Thyroid gland (tissue), 4 donors: ENCODE results near the gene GRB10. TPM values are rescaled to one million over a fixed set of nuclear protein-coding genes. Genes with fewer than 3 reads are reported as not detected.
A peak's percentile ranks its signal among the peaks of the same experiment; 100 is the strongest.

Experiments
- DNase-seq, 2 donors: peaks; one replicate each; pipeline ENCODE4 v3.0.0-alpha.2; 2019
- H3K27ac ChIP-seq, 3 donors: fragments of 200-600 bp; sonication (generic); 1 replicate in 2 of 3; 2 replicates in 1 of 3; pipeline ENCODE4 v1.5.1; 2016 to 2019; ENCODE audit warnings: mild to moderate bottlenecking in 1 of 3, moderate library complexity in 1 of 3
- H3K27me3 ChIP-seq: fragments of 200-600 bp; sonication (generic); one replicate; pipeline ENCODE4 v1.5.1; 2019
- H3K36me3 ChIP-seq, 2 donors: fragments of 200-600 bp; sonication (generic); one replicate each; pipeline ENCODE4 v1.5.1; 2016 to 2019
- H3K4me1 ChIP-seq, 2 donors: fragments of 200-600 bp; sonication (generic); one replicate each; pipeline ENCODE4 v1.5.1; 2017 to 2019
- H3K4me3 ChIP-seq, 3 donors: fragments of 200-600 bp; sonication (generic); replicated peaks in 1 of 3; 1 replicate in 2 of 3; 2 replicates in 1 of 3; pipeline ENCODE4 v1.5.1; 2016; ENCODE audit warnings: mild to moderate bottlenecking in 1 of 3
- H3K9me3 ChIP-seq: fragments of 200-600 bp; sonication (generic); one replicate; pipeline ENCODE4 v1.5.1; 2017
- POLR2A ChIP-seq, 2 donors: fragments of 450-650 bp; IDR thresholded peaks; one replicate each; pipeline ENCODE4 v1.6.1; 2017; ENCODE audit warnings: antibody characterized with exemption in 2 of 2, mild to moderate bottlenecking in 2 of 2, moderate library complexity in 1 of 2
- WGBS, 2 donors: methylation state at CpG; one replicate each; pipeline ENCODE4 v1.1.5; 2017; 5-methylcytosine and 5-hydroxymethylcytosine counted together
- intact Hi-C: fragments of 100-400 bp; cut with DNase I; formaldehyde crosslinking; loops from one replicate; pipeline ENCODE4 v1.15.1; 2023
- total RNA-seq, 4 donors: library from RNA; depleted of rRNA; stranded (reverse); fragments of >200 nt; gene quantifications; one replicate each; pipeline ENCODE4 v1.2.3, GENCODE V29; 2016
- TF ChIP-seq, protein P1 (sequence below), 6 experiments: fragments of 200-600 bp in 3 of 6; fragments of 450-650 bp in 3 of 6; sonication (generic) in 3 of 6; IDR thresholded peaks; one replicate each; pipeline ENCODE4 v1.5.1; 2016 to 2019; ENCODE audit warnings: antibody characterized with exemption in 6 of 6, mild to moderate bottlenecking in 2 of 6, inconsistent platforms in 1 of 6, moderate library complexity in 1 of 6

Gene GRB10
- total RNA-seq, 4 donors from 2014 or later, result 21.3 to 99.2 (median 39.6) TPM

GRCh38 chr7:50655490-50655889 lies 127.2 kb downstream of the GRB10 start:
- no peak overlapping the region for H3K4me3 ChIP-seq
- no peak for TF ChIP-seq POLR2A (IDR thresholded peaks at IDR 0.05)
- TF ChIP-seq, protein P1, sequence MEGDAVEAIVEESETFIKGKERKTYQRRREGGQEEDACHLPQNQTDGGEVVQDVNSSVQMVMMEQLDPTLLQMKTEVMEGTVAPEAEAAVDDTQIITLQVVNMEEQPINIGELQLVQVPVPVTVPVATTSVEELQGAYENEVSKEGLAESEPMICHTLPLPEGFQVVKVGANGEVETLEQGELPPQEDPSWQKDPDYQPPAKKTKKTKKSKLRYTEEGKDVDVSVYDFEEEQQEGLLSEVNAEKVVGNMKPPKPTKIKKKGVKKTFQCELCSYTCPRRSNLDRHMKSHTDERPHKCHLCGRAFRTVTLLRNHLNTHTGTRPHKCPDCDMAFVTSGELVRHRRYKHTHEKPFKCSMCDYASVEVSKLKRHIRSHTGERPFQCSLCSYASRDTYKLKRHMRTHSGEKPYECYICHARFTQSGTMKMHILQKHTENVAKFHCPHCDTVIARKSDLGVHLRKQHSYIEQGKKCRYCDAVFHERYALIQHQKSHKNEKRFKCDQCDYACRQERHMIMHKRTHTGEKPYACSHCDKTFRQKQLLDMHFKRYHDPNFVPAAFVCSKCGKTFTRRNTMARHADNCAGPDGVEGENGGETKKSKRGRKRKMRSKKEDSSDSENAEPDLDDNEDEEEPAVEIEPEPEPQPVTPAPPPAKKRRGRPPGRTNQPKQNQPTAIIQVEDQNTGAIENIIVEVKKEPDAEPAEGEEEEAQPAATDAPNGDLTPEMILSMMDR (IDR thresholded peaks at IDR 0.05), result no peak
- WGBS, 2 donors, result 96% methylated on average over 3 of the region's 3 CpGs
- H3K9me3 ChIP-seq, result no peaks in the 10 kb centered on the region
- no peaks in the 10 kb centered on the region for H3K36me3 ChIP-seq
- intact Hi-C loops, result no loop called here
- peaks cover 5 to 54% of the 10 kb centered on the region in 2 donors for H3K4me1 ChIP-seq
- no peaks in the 10 kb centered on the region for H3K27me3 ChIP-seq
- DNase-seq, result no peak
- peak overlapping the region in 1 of 3 donors; percentile 67 for H3K27ac ChIP-seq

DNA sequence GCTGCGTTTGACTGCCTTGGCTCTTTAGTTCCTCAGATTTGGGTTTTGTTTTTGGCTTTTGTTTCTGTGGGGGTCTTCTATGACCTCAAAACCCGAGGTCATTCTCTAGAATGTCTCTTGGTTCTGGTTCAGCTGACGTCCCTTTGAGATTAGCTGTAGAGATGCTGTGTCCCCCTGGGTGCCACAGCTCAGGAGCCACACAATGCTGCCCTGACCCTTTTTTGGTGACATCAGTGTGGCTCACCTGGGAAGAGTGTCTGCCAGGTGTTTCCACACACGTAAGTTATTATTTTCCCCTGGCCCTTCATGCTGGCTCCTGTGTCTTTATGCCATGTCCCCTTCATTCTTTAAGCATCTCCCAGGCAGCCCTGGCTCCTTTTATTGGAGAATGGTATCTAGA lies 127.7 kb downstream of the GRB10 start:
- DNase-seq, result no peak
- Histone ChIP-seq H3K4me3 (no peak overlapping the region), H3K27ac (peak overlapping the region in 2 of 3 donors; percentile 67 to 72), H3K36me3 (no peaks in the 10 kb centered on the region), H3K4me1 (peaks cover 5 to 50% of the 10 kb centered on the region in 2 donors), H3K27me3 (no peaks in the 10 kb centered on the region), H3K9me3 (no peaks in the 10 kb centered on the region)
- 79 to 81% methylated on average over 4 of the region's 4 CpGs for WGBS, 2 donors
- intact Hi-C loops, result no loop called here
- TF ChIP-seq POLR2A (IDR thresholded peaks at IDR 0.05), result no peak
- TF ChIP-seq, protein P1 (IDR thresholded peaks at IDR 0.05), result no peak

GRCh38 chr7:50653981-50654425 lies 128.7 kb downstream of the GRB10 start:
- Histone ChIP-seq H3K4me1 (peaks cover 5 to 45% of the 10 kb centered on the region in 2 donors), H3K36me3 (no peaks in the 10 kb centered on the region), H3K9me3 (no peaks in the 10 kb centered on the region), H3K4me3 (no peak overlapping the region), H3K27me3 (no peaks in the 10 kb centered on the region), H3K27ac (peak overlapping the region; percentile 67 to 74 (median 72))
- intact Hi-C loops, result no loop called here
- TF ChIP-seq, protein P1 (IDR thresholded peaks at IDR 0.05), result no peak
- no peak for TF ChIP-seq POLR2A (IDR thresholded peaks at IDR 0.05)
- DNase-seq, result peak in 1 of 2 donors; percentile 27
- WGBS, 2 donors, result 66 to 70% methylated on average over 10 of the region's 10 CpGs

DNA sequence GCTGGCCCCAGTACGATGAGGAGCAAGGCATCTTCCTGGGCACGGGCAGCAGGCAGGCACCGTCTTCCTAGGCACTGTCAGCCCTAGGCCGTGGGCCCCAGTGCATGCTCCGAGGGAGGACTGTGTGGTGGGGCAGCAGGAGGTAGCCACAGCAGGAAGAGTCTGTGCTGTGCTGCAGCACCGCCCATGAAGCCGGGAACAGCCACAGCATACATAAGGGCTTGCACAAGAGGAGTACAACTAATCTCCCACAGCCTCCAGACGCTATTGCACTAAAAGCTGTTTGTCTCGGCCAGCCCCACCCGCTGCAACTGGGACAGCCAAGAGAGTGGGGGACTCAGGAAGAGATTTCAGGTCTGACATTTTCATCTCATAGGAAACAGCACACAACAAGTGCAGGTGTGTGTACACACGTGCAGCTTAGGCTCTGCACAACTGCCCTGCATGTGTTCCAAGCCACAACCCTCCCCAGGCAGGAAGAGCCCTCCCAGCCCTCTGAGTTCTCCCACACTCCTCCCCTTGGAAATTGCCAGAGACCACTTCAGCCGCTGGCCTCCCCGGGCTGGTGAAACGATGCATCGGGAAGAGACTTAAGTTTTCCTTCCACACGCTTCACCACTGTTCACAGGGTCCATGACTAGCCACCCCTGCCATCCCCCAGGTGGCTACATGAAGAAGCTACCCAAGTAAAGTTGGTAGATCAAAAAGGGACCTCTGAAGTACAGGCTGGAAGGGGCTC lies 129.4 kb downstream of the GRB10 start:
- intact Hi-C loops, result no loop called here
- no peak overlapping the region for H3K4me3 ChIP-seq
- H3K4me1 ChIP-seq, result peaks cover 5 to 40% of the 10 kb centered on the region in 2 donors

More for the DNA sequence above, 129.4 kb downstream of the GRB10 start:
- no peak for TF ChIP-seq POLR2A (IDR thresholded peaks at IDR 0.05)
- TF ChIP-seq, protein P1 (IDR thresholded peaks at IDR 0.05), result no peak
- Histone ChIP-seq H3K9me3 (no peaks in the 10 kb centered on the region), H3K27me3 (no peaks in the 10 kb centered on the region), H3K36me3 (no peaks in the 10 kb centered on the region), H3K27ac (peak overlapping the region; percentile 67 to 72 (median 70))
- no peak for DNase-seq
- 54 to 56% methylated on average over 10 to 12 of the region's 16 CpGs for WGBS, 2 donors
